Measurements from ENCODE around the gene PRDM1.

Gene PRDM1

GRCh38 chr6:106098383-106099234, 12.5 kb downstream of the PRDM1 start:
- DNase-seq, result no peak

- no peak for DNase-seq
Measured at GRCh38 chr6:106099235-106099537, 13.1 kb downstream of the PRDM1 start.

GRCh38 chr6:106100755-106101154, 14.6 kb downstream of the PRDM1 start:
- no peak for DNase-seq

- DNase-seq, result no peak
Measured at GRCh38 chr6:106101466-106101865, 15.3 kb downstream of the PRDM1 start.

DNA sequence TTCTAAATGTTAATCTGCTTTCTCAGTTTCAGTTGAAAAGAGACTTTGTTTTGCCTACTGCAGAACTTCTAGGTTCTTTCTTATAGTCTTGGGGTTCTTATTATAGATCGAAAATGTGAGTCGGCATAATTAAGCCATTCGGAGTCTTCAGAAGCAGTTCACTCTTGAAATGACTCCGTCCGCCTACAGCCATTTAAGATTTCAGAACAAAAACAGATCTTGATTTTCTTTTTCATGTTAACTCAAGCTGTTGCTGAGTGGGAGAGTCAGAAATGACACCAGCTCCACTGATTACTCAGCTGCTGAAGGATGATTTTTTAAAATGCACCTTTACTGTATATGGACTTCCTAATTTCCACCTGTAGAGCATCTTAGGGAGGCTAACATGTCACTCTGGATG, 15.9 kb downstream of the PRDM1 start:
- no peak for DNase-seq

GRCh38 chr6:106102967-106103727, 17.0 kb downstream of the PRDM1 start:
- DNase-seq, result no peak

DNA sequence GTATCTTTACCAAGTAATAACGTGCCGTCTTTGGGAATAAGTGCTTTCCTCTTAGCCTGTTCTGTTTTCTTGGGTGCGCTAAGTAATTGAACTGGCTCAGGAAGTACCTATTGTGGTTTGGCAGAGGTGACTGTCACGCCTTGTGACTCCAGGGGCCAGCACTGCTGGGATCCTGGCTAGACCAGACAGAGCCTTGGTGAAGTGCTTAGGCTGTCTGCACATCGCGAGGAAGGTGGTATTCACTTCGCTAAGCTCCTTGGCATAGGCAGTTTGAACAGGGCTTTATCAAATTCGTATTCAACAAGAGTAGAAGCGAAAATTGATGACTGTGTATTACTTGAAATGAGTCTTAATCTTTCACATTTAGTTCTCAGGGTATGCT, 17.6 kb downstream of the PRDM1 start:
- peak; percentile 12 for DNase-seq

- no peak for DNase-seq
Measured at GRCh38 chr6:106104476-106104875, 18.3 kb downstream of the PRDM1 start.

GRCh38 chr6:106104941-106105340, 18.8 kb downstream of the PRDM1 start:
- no peak for DNase-seq

- DNase-seq, result no peak
Measured at GRCh38 chr6:106105493-106105892, 19.4 kb downstream of the PRDM1 start.

GRCh38 chr6:106106276-106107042, 20.3 kb downstream of the PRDM1 start:
- DNase-seq, result no peak

GRCh38 chr6:106107043-106107613, 21.0 kb downstream of the PRDM1 start:
- no peak for DNase-seq

DNA sequence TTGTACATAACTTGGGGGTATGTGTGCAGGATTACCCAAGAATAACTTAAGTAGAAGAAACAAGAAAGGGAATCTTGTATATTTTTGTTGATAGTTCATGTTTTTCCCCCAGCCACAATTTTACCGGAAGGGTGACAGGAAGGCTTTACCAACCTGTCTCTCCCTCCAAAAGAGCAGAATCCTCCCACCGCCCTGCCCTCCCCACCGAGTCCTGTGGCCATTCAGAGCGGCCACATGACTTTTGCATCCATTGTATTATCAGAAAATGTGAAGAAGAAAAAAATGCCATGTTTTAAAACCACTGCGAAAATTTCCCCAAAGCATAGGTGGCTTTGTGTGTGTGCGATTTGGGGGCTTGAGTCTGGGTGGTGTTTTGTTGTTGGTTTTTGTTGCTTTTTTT, 22.0 kb downstream of the PRDM1 start:
- no peak for DNase-seq

GRCh38 chr6:106109029-106109428, 22.9 kb downstream of the PRDM1 start:
- DNase-seq, result no peak

GRCh38 chr6:106110164-106110826, 24.2 kb downstream of the PRDM1 start:
- no peak for DNase-seq

DNA sequence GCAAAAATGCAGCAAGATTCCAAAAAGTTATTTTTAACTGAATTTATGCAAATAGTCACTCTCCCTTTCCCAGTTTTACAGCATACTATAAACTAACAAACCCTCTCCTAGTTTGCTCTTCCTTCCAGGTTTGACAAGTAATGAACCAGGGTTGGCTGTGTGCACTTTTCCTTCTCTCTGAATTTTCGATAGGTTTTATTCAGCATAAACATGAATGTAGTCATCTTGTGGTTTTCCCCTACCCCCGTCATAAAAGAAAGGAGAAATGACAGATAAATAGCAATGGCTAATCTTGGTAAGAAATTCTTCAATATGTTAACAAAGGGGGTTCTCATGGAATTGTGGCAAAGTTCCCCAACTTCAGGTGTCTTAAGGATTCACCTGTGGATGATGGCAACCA, 26.3 kb downstream of the PRDM1 start:
- no peak for DNase-seq

DNA sequence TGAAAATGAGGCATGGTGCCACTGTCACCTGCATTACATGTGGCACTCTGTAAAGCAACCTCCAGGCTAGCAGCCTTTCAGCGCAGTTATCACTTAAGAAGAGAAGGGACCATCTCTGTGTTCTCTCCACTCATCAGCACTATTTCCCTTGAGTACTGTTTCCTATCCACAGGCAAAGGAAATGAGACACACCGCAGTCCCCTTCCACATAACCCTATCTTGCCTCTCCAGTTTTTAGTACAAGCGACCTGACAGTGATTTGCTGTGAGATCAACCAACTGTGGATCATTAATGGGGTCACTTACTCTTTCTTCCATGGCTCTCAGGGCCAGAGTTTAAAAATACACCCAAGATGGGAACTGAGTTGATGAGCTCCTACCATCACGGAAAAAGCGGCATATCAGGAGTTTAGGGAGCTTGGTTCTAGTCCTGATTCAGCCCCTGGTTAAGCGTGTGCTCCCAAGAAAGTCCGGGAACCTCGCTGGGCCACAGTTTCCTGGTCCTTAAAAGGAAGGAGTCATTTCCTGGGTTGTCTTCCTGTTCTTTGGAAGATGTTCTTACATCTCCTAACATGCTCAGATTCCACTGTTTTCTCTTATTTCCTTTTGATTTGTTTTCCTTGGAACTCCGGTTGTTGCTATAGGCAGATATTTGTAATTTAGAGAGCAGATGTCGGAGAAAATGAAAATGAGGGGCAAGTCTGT, 27.3 kb downstream of the PRDM1 start:
- DNase-seq, result no peak

DNA sequence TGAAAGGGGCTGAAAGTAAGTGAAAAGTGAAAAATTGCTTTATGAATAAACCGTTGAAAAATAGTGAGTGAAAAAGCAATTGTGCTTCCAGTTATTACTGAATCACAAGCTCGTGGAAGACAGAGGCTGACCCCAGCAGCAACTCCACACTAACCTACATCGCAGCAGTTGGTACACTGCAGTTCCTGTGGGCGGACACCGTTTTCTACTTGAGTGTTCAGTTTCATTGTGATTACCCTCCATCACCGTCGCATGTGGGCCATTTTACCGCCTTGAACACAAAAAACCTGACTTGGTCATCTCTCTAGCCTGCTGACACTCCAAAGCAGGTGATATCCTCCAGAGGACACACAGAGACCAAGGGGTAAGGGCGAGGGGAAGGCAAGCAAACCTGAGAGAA, 28.4 kb downstream of the PRDM1 start:
- DNase-seq, result no peak

GRCh38 chr6:106115286-106115685, 29.1 kb downstream of the PRDM1 start:
- DNase-seq, result no peak

- DNase-seq, result no peak
Measured at GRCh38 chr6:106116125-106116832, 30.1 kb downstream of the PRDM1 start.

GRCh38 chr6:106117579-106117978, 31.4 kb downstream of the PRDM1 start:
- no peak for DNase-seq

Data from NCI-H2107 (cell line).